OCI-LY7 (cell line): ENCODE results near the gene PTPRE. TPM values are rescaled to one million over a fixed set of nuclear protein-coding genes. Genes with fewer than 3 reads are reported as not detected.

ENCODE experiments used
- BruUV-seq: library from RNA; stranded (reverse); fragments of 400-500 nt; replicated peaks from 2 replicates; lab custom pipeline; 2021; lab: Mats Ljungman, UMichigan
- CTCF ChIA-PET: fragments of 300-600 bp; sonication (Branson Sonifier 250); formaldehyde crosslinking; loops from one replicate; lab custom pipeline; 2022; ENCODE audit warnings: antibody characterized with exemption; ENCODE audit not compliant: unreplicated experiment; lab: Charles Lee
- POLR2A ChIA-PET: fragments of 300-600 bp; sonication (Branson Sonifier 250); formaldehyde crosslinking; loops from one replicate; lab custom pipeline; 2022; ENCODE audit warnings: antibody characterized with exemption; lab: Charles Lee
- DNase-seq: peaks from one replicate; pipeline ENCODE4 v3.0.0-alpha.2; 2015; ENCODE audit warnings: low spot score
- H2AFZ ChIP-seq: fragments of 200-600 bp; sonication (generic), shearing (Covaris generic); 2 replicates; pipeline ENCODE4 v1.6.1; 2014; ENCODE audit warnings: mild to moderate bottlenecking, antibody characterized with exemption, low read length, moderate library complexity
- H3K27ac ChIP-seq: fragments of 200-600 bp; sonication (generic); 2 replicates; pipeline ENCODE4 v1.5.1; 2014; ENCODE audit warnings: mixed run types, low read depth, mild to moderate bottlenecking, moderate library complexity, low read length, inconsistent platforms; ENCODE audit not compliant: poor library complexity, severe bottlenecking
- H3K36me3 ChIP-seq: fragments of 200-600 bp; sonication (generic); 2 replicates; pipeline ENCODE4 v1.6.1; 2014; ENCODE audit warnings: mild to moderate bottlenecking, antibody characterized with exemption, low read length, moderate library complexity, mixed read lengths; ENCODE audit not compliant: insufficient read depth
- H3K4me1 ChIP-seq: fragments of 200-600 bp; sonication (generic); 2 replicates; pipeline ENCODE4 v1.5.1; 2014; ENCODE audit warnings: mild to moderate bottlenecking, low read length; ENCODE audit not compliant: insufficient read depth, poor library complexity, severe bottlenecking
- H3K4me2 ChIP-seq: fragments of 200-600 bp; sonication (generic); 2 replicates; pipeline ENCODE4 v1.6.1; 2014; ENCODE audit warnings: mild to moderate bottlenecking, low read length
- H3K4me3 ChIP-seq: fragments of 200-600 bp; sonication (generic); 2 replicates; pipeline ENCODE4 v1.5.1; 2014; ENCODE audit warnings: mild to moderate bottlenecking, low read depth, low read length; ENCODE audit not compliant: poor library complexity, severe bottlenecking
- H3K79me2 ChIP-seq: fragments of 200-600 bp; sonication (generic); 2 replicates; pipeline ENCODE4 v1.6.1; 2016; ENCODE audit warnings: low read depth, mild to moderate bottlenecking, low read length, moderate library complexity, mixed read lengths; ENCODE audit not compliant: insufficient read depth
- H3K9me2 ChIP-seq: fragments of 200-600 bp; sonication (generic); 2 replicates; pipeline ENCODE4 v1.6.1; 2016; ENCODE audit warnings: mild to moderate bottlenecking, low read length, mixed read lengths; ENCODE audit not compliant: insufficient read depth
- H3K9me3 ChIP-seq: fragments of 200-600 bp; sonication (generic); 2 replicates; pipeline ENCODE4 v1.6.1; 2014; ENCODE audit warnings: mild to moderate bottlenecking, mixed run types, low read length, mixed read lengths
- H4K20me1 ChIP-seq: fragments of 200-600 bp; sonication (generic); 2 replicates; pipeline ENCODE4 v1.6.1; 2014; ENCODE audit warnings: mild to moderate bottlenecking, antibody characterized with exemption, low read length, moderate library complexity, mixed read lengths; ENCODE audit not compliant: insufficient read depth
- EZH2phosphoT487 ChIP-seq: fragments of 200-600 bp; sonication (generic); IDR thresholded peaks from 2 replicates; pipeline ENCODE4 v1.6.1; 2018; ENCODE audit warnings: low read depth, borderline replicate concordance, mild to moderate bottlenecking, mixed run types, antibody characterized with exemption, low read length, moderate library complexity, mixed read lengths
- intact Hi-C: fragments of 100-400 bp; cut with micrococcal nuclease; formaldehyde crosslinking; loops from one replicate; pipeline ENCODE4 v1.10.0; 2022; ENCODE audit not compliant: unreplicated experiment
- total RNA-seq, 2 experiments: library from RNA; depleted of rRNA in 1 of 2; stranded (reverse); fragments of >200 nt in 1 of 2; shearing (Covaris generic) in 1 of 2; gene quantifications; 2 replicates each; pipeline ENCODE4 v1.2.3, GENCODE V29; 2014 to 2022
- TF ChIP-seq, protein P1 (sequence below): fragments of 200-600 bp; sonication (generic); conservative IDR thresholded peaks from 2 replicates; pipeline ENCODE4 v1.5.1; 2014; ENCODE audit warnings: mild to moderate bottlenecking, antibody characterized with exemption, low read length, moderate library complexity, mixed read lengths

Gene PTPRE
- total RNA-seq, 2 experiments from 2014 or later = 6.8 to 8.3 TPM

DNA sequence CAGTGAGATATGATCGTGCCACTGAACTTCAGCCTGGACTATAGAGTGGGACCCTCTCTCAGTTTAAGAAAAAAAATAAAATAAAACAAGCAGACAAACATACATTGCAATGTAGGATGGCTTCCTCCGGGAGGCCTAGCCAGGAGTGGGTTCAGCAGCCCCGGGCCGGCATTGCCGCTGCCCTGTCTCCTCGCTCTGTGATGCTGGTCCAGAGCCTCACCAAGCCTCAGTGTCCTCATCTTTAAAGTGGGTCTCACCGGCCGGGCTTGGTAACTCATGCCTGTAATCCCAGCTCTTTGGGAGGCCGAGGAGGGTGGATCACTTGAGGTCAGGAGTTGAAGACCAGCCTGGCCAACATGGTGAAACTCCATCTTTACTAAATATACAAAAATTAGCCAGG is 71.6 kb downstream of the PTPRE start:
- H3K4me1 ChIP-seq = no peaks in the 10 kb centered on the region
- no peak for TF ChIP-seq EZH2phosphoT487
- TF ChIP-seq, protein P1, sequence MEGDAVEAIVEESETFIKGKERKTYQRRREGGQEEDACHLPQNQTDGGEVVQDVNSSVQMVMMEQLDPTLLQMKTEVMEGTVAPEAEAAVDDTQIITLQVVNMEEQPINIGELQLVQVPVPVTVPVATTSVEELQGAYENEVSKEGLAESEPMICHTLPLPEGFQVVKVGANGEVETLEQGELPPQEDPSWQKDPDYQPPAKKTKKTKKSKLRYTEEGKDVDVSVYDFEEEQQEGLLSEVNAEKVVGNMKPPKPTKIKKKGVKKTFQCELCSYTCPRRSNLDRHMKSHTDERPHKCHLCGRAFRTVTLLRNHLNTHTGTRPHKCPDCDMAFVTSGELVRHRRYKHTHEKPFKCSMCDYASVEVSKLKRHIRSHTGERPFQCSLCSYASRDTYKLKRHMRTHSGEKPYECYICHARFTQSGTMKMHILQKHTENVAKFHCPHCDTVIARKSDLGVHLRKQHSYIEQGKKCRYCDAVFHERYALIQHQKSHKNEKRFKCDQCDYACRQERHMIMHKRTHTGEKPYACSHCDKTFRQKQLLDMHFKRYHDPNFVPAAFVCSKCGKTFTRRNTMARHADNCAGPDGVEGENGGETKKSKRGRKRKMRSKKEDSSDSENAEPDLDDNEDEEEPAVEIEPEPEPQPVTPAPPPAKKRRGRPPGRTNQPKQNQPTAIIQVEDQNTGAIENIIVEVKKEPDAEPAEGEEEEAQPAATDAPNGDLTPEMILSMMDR = no peak
- H3K4me3 ChIP-seq = no peak overlapping the region
- POLR2A ChIA-PET = no interaction called here
- no peaks in the 10 kb centered on the region for H3K36me3 ChIP-seq
- no peak overlapping the region for H2AFZ ChIP-seq
- H3K4me2 ChIP-seq = no peak overlapping the region
- no peaks in the 10 kb centered on the region for H4K20me1 ChIP-seq
- CTCF ChIA-PET = no interaction called here
- H3K27ac ChIP-seq = no peak overlapping the region
- intact Hi-C loops = no loop called here
- no peak for DNase-seq
- BruUV-seq = no TSS peak
- H3K9me3 ChIP-seq = no peaks in the 10 kb centered on the region
- H3K79me2 ChIP-seq = no peaks in the 10 kb centered on the region
- no peaks in the 10 kb centered on the region for H3K9me2 ChIP-seq

DNA sequence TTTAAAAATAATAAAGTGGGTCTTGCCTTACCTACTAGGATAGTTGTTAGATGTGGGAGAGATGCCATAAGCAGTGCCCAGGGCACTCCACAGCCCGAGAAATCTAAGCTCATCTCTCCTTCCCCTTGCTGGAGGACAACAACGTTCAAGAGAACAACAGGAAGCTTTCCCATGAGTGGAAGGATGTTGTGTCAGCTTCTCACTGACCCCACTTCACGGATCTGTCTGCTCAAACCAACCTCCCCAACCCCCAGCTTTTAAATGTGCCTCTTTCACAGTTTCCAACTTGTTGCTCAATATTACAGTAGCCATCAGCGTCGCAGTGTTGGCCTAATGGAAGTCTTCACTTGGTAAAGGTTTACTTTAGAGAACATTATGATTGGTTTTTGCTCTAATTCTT is 72.1 kb downstream of the PTPRE start:
- no peak overlapping the region for H2AFZ ChIP-seq
- TF ChIP-seq EZH2phosphoT487 = no peak
- TF ChIP-seq, protein P1 = no peak
- no peak overlapping the region for H3K4me2 ChIP-seq
- intact Hi-C loops = no loop called here
- H3K4me3 ChIP-seq = no peak overlapping the region
- ChIA-PET POLR2A (interaction anchor here (0.5 kb wide), 1 partner anchor 10 kb away, joined by 4 read pairs; no protein-coding TSS in a partner anchor), CTCF (no interaction called here)
- no peak overlapping the region for H3K27ac ChIP-seq
- no peaks in the 10 kb centered on the region for H3K9me3 ChIP-seq
- H4K20me1 ChIP-seq = no peaks in the 10 kb centered on the region
- H3K9me2 ChIP-seq = no peaks in the 10 kb centered on the region
- DNase-seq = no peak
- H3K36me3 ChIP-seq = no peaks in the 10 kb centered on the region
- no peaks in the 10 kb centered on the region for H3K79me2 ChIP-seq
- H3K4me1 ChIP-seq = no peaks in the 10 kb centered on the region
- BruUV-seq = no TSS peak

DNA sequence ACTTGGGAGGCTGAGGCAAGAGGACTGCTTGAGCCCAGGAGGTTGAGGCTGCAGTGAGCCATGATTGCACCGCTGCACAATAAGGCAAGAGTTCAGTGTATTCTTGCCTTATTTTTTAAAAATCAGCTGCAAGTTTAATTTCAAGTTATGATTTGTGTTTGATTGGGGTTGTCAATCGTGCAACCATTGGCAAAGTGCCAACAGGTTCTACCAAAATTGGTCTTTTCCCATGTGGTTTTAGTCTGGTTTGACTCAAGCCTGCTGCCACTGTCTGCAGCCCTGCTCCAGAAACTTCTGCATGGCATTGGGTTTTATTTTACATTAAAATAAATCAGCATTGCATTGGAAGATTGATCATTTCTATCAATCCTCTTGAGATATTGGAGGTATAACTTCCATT is 72.7 kb downstream of the PTPRE start:
- no peaks in the 10 kb centered on the region for H3K9me2 ChIP-seq
- no peak for TF ChIP-seq EZH2phosphoT487
- TF ChIP-seq, protein P1 = no peak
- no peaks in the 10 kb centered on the region for H3K79me2 ChIP-seq
- no peak overlapping the region for H2AFZ ChIP-seq
- H3K4me3 ChIP-seq = no peak overlapping the region
- H3K9me3 ChIP-seq = no peaks in the 10 kb centered on the region
- no peak overlapping the region for H3K27ac ChIP-seq
- intact Hi-C loops = no loop called here
- H3K4me2 ChIP-seq = no peak overlapping the region
- H3K36me3 ChIP-seq = no peaks in the 10 kb centered on the region
- BruUV-seq = no TSS peak
- CTCF ChIA-PET = no interaction called here
- DNase-seq = no peak
- POLR2A ChIA-PET = interaction anchor here (0.5 kb wide), 1 partner anchor 10 kb away, joined by 4 read pairs; no protein-coding TSS in a partner anchor
- H4K20me1 ChIP-seq = no peaks in the 10 kb centered on the region
- no peaks in the 10 kb centered on the region for H3K4me1 ChIP-seq
